Activated CD8-positive, alpha-beta memory T cell treated with anti-CD3 and anti-CD28 coated beads for 4 hours (primary cell): ENCODE measurements around the gene MTHFD2.
"Not testable (repeated sequence)": the region's sequence is repeated elsewhere in the genome, so short reads cannot be mapped to it uniquely, and the experiment has no call there.

Experiments used
- DNase-seq, 2 donors: peaks; one replicate each; pipeline ENCODE4 v3.0.0-alpha.2; 2020; ENCODE audit warnings: low read depth in 2 of 2

The MTHFD2 gene

DNA sequence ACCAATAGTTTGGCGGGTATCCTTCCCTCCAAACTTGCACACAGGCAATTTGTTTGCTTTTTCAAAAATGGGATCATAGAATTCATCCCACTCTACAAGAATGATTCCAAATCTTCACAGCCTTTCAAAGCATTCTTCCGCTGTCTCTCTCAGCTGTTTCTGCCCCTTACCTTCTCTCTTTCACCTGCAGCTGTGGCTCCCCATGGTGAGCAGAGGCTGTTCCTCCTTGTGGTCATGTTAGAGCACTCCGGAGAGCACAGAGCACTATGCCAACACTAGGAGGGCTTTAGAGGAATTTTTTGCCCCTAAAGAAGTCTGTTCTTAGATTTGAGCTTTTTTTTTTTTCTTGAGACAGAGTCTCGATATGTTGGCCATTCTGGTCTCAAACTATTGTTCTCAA, 30.4 kb downstream of the MTHFD2 start:
- no peak for DNase-seq

DNA sequence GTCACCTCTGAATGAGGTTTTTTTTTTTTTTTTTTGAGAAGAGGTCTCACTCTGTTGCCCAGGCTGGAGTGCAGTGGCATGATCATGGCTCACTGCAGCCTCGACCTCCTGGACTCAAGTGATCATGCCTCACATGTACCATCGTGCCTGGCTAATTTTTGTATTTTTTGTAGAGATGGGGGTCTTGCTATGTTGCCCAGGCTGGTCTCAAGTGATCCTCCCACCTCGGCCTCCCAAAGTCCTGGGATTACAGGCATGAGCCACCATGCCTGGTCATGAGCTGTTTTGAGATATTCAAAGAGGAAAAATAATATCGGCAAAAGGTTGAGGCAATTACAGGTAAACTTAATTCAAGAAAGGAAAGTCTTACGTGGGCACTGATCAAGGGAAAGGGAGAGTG, 31.4 kb downstream of the MTHFD2 start:
- not testable (repeated sequence) for DNase-seq

DNA sequence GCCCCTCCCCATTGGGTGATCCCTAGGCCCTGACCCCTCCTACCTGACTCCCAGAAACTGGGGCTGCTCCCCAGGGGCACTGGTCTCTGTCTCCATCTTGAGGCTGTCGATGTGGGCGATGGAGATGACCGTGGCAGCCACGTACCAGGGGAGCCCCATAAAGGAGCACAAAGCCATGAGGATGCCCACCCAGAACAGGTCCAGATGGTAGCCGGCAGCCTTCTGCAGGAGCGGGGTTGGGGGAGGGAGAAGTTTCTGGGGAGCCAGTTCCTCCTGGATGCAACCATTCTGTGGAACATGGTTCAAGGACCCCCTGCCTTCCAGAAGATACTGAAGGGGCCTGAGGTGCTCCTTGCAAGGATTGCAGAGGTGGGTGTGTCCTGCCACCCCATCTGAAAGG, 34.0 kb downstream of the MTHFD2 start:
- no peak for DNase-seq

DNA sequence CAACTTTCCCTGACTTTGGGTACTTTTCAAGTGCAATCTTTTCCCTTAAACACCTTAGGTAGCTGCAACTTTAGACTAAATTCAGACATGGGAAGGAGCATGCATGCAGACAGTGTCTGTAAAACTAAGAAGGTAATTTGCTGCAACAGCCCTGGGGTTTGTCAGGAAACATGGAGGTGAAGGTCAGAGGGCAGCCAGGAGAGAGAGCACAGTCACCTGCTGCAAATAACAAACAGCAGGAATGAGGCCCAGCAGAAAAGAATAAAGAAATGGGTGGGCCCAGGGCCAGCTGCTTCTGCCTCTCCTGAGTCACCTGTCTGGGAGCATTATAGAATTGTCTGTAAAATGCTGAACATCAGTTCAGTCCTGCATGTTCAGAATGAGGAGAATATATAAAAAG, 35.2 kb downstream of the MTHFD2 start:
- no peak for DNase-seq

DNA sequence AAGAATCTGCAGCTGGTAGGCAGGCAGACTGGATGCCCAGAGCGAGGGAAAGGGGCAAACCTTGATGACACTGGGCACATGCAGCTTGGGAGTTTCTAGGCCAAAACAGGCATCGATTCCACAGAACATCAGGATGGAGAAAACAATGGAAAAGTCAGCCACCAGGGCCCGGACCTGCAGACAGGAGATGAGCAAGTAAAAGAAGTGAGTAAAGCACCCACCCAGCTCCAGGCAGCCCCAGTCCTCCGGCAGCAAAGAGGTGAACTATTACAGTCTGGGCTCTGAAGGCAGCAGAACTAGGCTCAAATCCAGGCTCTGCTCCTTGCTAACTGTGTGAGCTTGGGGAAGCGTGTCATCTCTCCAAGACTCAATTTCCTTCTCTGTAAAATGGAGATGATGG, 36.6 kb downstream of the MTHFD2 start:
- no peak for DNase-seq

DNA sequence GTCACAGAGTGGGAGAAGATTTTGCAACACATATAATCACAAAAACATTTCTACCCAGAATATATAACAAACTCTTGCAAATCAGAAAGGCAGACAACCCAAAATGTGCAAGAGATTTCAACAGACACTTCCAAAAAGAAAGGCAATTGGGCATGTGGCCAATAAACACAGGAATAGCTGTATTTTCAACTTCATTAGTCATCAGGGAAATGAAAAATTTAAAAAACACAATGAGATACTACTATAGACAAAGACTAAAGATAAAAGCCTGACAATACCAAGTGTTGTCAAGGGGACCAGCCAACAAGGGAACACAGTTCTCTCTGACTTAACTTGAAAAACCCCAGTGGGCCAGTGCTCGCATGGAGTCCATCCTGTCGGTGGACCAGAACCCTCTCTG, 40.5 kb downstream of the MTHFD2 start:
- no peak for DNase-seq

DNA sequence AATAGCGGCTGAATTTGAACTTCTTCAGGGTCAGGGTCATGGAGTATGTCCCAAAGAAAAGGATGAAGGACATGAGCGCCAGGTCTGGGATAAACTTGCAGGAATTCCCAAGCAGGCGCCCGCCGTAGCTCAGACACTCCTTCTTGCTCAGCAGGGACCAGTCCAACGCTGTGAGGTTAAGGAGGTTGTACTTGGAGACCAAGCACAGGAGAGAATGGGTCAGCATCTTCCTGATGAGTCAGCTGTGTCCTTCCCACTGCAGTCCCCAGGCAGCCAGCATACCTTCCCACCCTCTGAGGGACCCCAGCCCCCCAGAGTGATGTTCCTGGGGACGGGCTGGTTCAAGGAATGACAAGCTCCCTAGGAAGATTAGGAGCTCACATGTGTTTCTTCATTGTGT, 40.9 kb downstream of the MTHFD2 start:
- DNase-seq = no peak

DNA sequence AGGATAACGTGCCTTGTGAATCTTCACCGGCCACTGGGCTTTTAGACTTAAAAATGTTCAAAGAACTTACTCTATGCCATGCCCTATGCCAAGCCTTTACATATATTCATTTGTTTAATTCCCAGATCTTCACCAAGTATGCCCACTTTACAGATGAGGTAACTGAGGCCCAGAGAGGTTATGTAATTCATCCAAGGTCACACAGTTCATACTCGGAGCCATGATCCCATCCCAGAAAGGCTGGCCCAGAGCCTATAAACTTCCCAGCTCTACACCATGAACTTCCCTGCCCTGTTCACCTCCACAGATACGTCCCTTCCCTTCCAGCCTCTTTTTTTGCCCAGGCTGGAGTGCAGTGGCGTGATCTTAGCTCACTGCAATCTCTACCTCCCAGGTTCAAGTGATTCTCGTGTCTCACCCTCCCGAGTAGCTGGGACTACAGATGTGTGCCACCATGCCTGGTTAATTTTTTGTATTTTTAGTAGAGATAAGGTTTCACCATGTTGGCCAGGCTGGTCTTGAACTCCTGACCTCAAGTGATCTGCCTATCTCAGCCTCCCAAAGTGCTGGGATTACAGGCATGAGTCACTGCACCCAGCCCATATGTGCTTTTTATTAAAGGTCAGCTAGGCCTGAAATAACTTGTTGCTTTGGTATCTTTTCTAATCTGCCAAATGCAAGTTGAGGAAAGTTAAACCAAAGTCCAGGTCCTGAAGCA, 44.1 kb downstream of the MTHFD2 start:
- DNase-seq = no peak

DNA sequence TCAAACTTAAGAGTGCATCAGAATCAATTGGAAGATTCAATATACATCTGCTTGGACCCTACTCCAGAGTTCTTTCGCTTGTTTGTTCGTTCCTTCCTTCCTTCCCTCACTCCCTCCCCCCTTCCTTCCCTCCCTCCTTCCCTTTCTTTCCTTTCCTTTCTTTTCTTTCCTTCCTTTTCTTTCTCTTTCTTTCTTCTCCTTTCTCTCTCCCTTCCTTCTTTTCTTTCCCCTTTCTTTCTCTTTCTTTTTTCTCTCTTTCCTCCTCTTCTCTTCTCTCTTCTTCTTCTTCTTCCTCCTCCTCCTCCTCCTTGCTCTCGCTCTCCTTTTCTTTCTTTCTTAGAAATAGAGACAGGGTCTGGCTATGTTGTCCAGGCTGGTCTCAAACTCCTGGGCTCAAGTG, 45.9 kb downstream of the MTHFD2 start:
- DNase-seq = no peak

DNA sequence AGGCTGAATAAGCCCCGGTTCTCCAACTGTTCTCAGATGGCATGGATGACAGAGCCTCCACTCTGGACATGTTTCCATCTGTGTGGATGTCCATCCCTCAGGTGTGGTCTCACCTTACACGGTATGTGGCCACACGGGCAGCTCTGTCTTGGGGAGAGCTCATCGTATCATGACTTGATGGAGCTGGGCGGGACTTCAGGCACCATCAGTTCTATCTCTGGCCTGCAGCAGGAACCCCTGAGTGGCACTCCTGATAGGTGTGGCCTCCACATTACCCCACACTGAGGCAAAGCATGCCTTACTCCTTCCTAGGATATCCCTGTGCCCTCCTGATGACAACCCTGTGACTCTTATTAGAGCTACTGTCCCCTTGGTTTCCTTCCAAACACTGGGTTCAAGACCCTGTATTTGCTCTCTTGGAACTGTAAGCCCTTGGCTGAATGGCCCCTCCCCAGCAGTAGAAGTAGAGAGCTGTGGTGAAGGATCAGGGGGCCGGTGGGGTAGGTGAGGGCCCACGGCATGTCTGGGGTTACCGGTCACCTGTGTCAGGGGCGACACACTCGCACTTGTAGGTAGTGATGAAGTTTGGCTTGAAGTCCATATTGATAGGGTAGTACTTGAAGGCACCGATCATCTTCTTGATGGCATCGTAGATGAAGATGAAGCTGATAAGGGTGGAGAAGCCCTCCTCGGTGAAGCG, 48.2 kb downstream of the MTHFD2 start:
- DNase-seq = no peak

DNA sequence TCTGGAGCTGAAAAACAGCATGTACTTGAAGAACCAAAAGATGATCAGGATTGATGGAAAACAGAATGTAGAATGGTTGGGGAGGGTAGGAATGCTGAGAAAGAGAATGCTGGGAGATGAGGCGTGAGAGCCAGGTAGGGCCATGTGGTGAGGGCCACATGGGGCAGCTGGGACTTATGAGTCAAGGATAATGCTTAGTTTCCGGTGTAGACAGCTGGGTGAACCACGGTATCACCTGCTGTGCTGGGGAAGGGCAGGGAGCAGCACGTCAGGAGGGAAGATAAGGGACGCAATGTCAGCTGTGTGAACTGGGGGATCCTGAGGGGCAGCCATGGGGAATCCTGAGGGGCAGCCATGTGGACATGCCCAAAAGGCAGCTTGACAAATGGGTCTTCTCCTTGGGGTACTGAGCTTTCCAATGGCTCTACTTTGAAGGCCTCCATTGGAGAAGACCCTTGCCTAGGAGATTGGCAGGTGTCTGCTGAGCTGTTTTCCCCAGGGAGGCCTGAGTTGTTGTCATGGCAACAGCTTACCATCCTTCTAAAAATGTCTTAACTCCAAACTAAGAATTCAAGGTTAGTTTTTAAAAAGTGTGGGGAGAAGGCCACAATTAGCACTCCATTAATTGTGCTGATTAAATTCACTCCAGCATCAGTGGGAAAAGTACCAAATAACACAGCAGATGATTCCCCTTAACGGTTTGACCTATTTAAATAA, 51.1 kb downstream of the MTHFD2 start:
- DNase-seq = no peak

DNA sequence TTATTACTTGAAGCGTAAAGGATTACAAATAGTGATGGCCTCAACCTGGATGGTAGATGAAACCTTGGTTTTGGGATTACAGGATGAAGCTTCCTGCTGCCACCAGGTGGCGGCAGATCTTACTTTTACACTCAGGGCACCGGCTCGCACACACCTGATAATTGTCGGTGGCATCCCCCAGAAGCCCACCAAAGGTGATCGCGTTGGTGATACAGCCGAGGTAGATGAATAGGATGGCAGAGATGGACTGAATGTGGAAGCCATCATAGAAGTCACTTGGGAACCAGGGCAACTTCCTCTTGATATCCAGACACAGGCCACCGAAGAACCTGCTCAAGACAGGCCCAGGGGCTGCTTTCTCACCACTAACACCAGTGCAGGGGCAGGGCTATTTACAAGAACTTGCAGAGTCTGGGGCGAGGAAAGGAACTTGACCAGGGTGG, 51.8 kb downstream of the MTHFD2 start:
- no peak for DNase-seq

DNA sequence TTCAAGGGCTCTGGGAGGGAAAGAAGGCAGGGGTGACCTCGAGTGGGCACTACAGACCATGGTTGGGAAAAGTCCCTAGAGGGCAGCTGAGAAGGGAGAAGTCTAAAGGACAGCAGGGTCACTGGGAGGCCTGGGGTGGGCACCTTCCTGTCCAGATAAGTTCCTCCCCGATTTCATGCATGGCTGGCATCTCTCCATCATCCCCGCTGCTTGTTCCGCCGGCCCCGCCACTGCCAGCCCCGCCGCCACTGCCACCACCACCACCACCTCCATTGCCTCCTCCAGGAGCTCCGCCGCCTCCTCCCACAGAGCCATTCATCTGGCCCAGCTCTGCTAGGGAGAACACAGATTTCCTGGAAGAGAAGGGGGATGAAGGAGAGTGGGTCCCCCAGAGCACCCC, 53.6 kb downstream of the MTHFD2 start:
- no peak for DNase-seq

DNA sequence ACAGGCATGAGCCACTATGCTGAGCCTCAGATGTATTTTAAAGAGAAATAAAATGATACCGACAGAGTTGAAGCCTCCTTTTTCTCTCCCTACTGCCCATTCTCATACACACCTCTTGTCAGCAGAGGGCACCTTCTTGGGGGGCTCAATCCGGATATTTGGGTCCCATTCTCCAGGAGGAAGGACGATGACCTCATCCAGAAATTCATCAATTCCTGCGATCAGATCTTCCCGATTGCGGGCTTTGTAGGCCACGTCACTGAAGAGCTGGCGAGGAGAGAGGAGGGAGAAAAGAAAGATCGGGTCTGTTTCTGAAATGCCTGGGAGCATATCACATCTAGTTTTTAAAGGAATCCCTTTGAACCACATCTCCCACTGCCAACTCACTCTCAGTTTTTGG, 54.4 kb downstream of the MTHFD2 start:
- DNase-seq = no peak

DNA sequence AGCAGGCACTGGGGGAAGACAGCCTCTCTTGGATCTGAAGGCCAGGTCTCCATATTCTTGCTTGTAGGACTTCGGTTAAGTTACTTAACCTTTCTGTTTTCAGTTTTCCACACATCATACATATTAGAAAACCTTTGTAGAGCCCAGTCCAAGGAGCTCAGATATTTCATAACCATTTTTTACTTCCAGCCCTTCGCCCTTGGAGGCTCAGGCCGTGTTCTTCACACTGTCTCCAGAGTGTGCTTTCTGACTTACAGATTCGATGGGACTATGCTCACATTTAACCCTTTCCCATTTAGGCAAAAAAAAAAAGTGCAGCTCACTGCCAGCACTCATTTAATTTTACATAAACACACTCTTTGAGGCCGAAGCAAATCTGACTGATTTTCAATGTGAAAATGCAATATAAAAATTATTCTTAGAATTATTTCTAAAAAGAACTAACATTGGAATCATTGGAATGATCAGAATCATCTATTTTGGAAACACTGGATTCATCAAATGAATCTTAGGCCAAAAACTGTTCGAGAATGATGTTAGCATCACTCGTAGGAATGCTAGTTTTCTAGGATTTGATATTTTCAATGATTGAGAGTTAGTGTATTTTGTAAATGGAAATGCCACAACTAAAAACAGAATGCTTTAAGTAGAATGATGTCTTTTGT, 55.0 kb downstream of the MTHFD2 start:
- DNase-seq = no peak

DNA sequence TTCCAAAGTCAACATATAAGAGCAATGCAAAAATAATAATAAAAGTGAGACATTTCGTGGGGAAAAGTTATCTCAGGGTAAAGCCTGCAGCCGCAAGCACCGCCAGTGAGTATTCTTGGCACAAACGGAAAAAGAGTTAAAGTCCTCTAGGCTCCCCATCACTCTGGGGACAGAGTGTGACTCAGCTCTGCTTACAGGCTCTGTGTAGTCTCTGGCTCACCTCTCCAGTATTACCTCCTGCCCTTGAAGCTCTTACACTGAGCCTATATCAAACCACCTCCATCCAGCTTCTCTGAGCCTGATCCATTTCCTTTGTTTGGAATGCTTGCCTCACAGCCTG, 55.5 kb downstream of the MTHFD2 start:
- no peak for DNase-seq

DNA sequence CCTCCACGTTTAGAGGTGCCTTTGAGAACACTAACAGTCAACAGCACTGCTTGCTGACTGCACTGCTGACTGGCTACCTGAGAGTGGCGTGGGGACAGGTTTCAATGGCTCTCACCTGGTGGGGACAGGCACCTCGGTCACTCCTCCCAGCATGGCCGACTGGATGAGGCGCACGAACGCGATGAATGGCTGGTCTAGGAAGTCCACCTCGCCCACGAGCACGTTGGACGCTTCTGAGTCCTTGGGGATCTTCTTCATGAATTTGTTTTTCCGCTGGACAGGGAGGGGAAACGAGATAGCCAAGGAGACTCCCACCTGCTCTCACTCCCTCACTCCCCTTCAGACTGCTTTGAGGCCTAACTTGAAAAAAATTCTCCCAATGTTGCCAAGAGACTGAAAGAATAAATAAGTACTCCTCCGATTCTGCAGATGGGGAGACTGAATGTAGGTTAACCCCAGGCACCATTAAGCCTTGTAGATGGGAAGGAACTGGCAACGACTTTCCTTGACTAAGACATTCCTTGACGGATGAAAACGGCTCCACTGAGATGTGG, 57.3 kb downstream of the MTHFD2 start:
- no peak for DNase-seq

DNA sequence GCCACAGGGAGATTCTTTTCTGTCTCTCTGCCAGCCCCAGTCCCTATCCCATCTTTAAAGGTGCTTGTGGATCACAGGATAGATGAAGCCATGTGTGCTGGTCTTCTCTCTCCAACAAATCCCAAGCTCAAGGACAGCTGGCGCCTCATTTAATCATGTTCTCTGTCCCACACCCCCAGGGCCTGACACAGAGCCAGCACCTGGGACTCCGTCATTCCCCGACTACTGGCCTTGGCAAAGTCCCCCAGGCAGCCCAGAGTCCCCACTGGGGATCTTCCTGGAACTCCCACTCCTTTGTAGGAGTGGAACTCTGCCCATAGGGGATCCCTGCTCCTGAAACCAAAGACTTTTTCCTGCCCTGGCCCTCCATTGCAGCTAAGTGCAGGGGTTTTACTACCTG, 60.8 kb downstream of the MTHFD2 start:
- no peak for DNase-seq

DNA sequence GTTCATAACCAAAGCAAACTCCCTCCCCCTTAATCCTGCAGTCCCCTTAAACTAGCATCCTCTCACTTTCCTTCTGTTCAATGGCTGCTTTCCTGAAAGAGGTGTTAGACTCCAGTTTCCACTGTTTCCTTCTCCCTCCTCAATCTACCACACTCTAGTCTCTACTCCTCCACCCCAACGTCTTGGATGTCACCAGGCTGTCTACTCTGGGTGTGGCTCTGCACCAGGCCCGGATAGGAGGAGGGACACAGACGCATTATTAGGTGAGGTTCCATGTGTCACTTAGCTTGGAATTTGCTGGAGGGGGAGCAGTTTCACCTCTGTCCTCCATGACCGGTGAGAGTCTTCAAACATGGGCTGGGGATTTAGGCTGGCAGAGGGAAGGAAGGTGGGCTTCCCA, 61.3 kb downstream of the MTHFD2 start:
- DNase-seq = no peak

DNA sequence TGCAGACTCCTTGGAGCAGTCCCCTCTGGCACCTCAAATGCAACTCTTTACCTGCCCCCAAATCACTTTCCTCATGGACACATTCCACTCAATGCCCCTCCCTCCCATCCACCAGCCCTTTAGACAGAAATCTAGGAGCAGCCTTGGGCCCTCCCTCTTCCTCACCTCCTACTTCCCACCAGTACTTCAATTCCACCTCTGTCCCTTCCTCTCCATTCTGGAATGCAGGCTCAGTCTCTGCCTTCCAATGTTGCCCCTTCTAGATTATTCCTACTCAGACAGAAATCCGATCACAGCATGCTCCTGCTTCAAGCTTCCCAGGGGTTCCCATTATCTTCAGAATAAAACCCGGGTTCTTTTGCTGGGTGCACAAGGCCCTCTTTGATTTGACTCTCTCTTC, 62.1 kb downstream of the MTHFD2 start:
- no peak for DNase-seq

DNA sequence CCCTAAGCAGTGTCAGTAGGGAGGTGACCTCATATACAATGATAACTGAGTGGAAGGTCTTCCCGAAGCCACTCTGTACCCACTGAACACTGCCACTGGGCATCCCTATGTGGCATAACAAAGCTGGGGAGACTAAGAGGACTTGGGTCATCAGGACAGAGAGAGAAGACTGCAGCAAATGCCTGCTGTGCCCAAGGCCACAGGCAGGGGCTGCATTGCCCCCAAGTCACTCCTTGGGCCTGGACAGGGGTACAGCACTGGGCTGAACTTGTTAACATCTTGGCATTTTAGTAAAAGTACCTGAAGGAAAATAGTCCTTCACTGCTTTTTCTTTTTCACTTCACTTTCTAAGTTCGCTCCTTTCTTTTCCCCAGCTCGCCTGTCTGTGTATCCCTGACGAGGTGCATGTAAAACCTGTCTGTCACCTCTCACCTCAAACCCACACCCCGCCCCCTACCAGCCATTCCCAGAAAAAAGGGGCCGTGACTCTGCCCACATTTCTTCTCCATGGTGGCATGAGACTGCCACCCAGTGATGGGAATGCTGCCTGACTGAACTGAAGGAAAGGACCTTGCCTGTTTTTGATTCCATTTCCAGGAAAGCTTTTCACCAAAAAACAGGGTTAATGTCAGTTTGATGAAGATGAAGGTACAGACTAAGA, 62.9 kb downstream of the MTHFD2 start:
- DNase-seq = no peak

DNA sequence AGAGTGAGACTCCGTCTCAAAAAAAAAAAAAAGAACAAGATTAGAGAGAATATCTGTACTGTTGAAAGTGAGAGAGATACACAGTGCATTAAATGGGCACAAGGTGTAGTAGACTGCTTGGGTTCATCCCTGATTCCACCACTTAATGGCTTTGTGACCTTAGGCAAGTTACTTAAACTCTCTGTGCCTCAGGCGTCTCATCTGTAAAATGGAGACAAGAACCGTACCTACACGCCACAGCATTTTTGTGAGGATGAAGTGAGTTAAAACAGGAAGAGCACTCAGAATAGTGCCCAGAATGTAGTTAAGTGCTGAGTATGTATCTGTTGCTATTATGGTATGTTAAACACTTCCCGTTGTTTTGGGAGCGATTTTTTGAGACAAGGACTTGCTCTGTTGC, 64.3 kb downstream of the MTHFD2 start:
- no peak for DNase-seq
